ENCODE results near the gene ATF3. TPM values are rescaled to one million over a fixed set of nuclear protein-coding genes. Genes with fewer than 3 reads are reported as not detected.

The ATF3 gene
- total RNA-seq, 2 experiments from 2014 or later = 21.6 to 21.8 TPM

- POLR2A ChIA-PET = no interaction called here
- no peak overlapping the region for H3K4me3 Mint-ChIP-seq
- H3K4me1 Mint-ChIP-seq = peaks cover 28% of the 10 kb centered on the region
- peaks cover 24% of the 10 kb centered on the region for H3K27me3 Mint-ChIP-seq
- CTCF ChIA-PET = interaction anchor here (0.6 to 1.3 kb wide), 2 partner anchors 24 to 25 kb away, joined by 3 to 8 read pairs; no protein-coding TSS in a partner anchor
- DNase-seq = no peak
- H3K9me3 Mint-ChIP-seq = no peaks in the 10 kb centered on the region
- H3K36me3 Mint-ChIP-seq (ENCODE audit: low read depth) = no peaks in the 10 kb centered on the region
- H3K27ac Mint-ChIP-seq = no peak overlapping the region
Measured at GRCh38 chr1:212640223-212640878, 31.8 kb downstream of the ATF3 start.

GRCh38 chr1:212641956-212642355, 33.4 kb downstream of the ATF3 start:
- POLR2A ChIA-PET = no interaction called here
- H3K27ac Mint-ChIP-seq = no peak overlapping the region
- H3K9me3 Mint-ChIP-seq = no peaks in the 10 kb centered on the region
- DNase-seq = no peak
- CTCF ChIA-PET = interaction anchor here (0.9 to 1.6 kb wide), 4 partner anchors 12 to 165 kb away, joined by 5 to 8 read pairs (median 7); no protein-coding TSS in a partner anchor
- peaks cover 12% of the 10 kb centered on the region for H3K4me1 Mint-ChIP-seq
- peaks cover 26% of the 10 kb centered on the region for H3K27me3 Mint-ChIP-seq
- no peaks in the 10 kb centered on the region for H3K36me3 Mint-ChIP-seq (ENCODE audit: low read depth)
- no peak overlapping the region for H3K4me3 Mint-ChIP-seq

GRCh38 chr1:212643877-212644276, 35.3 kb downstream of the ATF3 start:
- no peak for DNase-seq
- H3K27ac Mint-ChIP-seq = no peak overlapping the region
- POLR2A ChIA-PET = interaction anchor here (0.9 to 1.4 kb wide), 3 partner anchors 11 to 47 kb away, joined by 3 read pairs; partner anchors contain the start of gene ATF3
- H3K4me3 Mint-ChIP-seq = no peak overlapping the region
- CTCF ChIA-PET = interaction anchor here (0.6 to 1.6 kb wide), 2 partner anchors 14 to 51 kb away, joined by 4 to 8 read pairs; no protein-coding TSS in a partner anchor
- peaks cover 21% of the 10 kb centered on the region for H3K27me3 Mint-ChIP-seq
- H3K4me1 Mint-ChIP-seq = no peaks in the 10 kb centered on the region
- H3K36me3 Mint-ChIP-seq (ENCODE audit: low read depth) = no peaks in the 10 kb centered on the region
- H3K9me3 Mint-ChIP-seq = no peaks in the 10 kb centered on the region

- Mint-ChIP-seq H3K36me3 (ENCODE audit: low read depth) (no peaks in the 10 kb centered on the region), H3K27me3 (peaks cover 14% of the 10 kb centered on the region), H3K9me3 (no peaks in the 10 kb centered on the region), H3K4me3 (no peak overlapping the region), H3K4me1 (no peaks in the 10 kb centered on the region), H3K27ac (no peak overlapping the region)
- DNase-seq = no peak
- POLR2A ChIA-PET = interaction anchor here (1.4 kb wide), 1 partner anchor 37 kb away, joined by 3 read pairs; the partner anchor contains the start of gene ATF3
- CTCF ChIA-PET = no interaction called here
Measured at GRCh38 chr1:212644866-212645545, 36.4 kb downstream of the ATF3 start.

GRCh38 chr1:212645546-212646543, 37.3 kb downstream of the ATF3 start:
- Mint-ChIP-seq H3K4me1 (no peaks in the 10 kb centered on the region), H3K9me3 (no peaks in the 10 kb centered on the region), H3K27me3 (peaks cover 6% of the 10 kb centered on the region), H3K36me3 (ENCODE audit: low read depth) (no peaks in the 10 kb centered on the region), H3K4me3 (no peak overlapping the region), H3K27ac (no peak overlapping the region)
- no peak for DNase-seq
- ChIA-PET POLR2A (no interaction called here), CTCF (no interaction called here)

GRCh38 chr1:212646588-212646987, 38.0 kb downstream of the ATF3 start:
- ChIA-PET CTCF (no interaction called here), POLR2A (no interaction called here)
- no peak for DNase-seq
- Mint-ChIP-seq H3K4me1 (no peaks in the 10 kb centered on the region), H3K9me3 (no peaks in the 10 kb centered on the region), H3K36me3 (ENCODE audit: low read depth) (no peaks in the 10 kb centered on the region), H3K4me3 (no peak overlapping the region), H3K27me3 (peaks cover 4% of the 10 kb centered on the region), H3K27ac (no peak overlapping the region)

- no peak for DNase-seq
- Mint-ChIP-seq H3K4me3 (no peak overlapping the region), H3K36me3 (ENCODE audit: low read depth) (no peaks in the 10 kb centered on the region), H3K27ac (no peak overlapping the region), H3K9me3 (no peaks in the 10 kb centered on the region), H3K27me3 (peaks cover 4% of the 10 kb centered on the region), H3K4me1 (no peaks in the 10 kb centered on the region)
- CTCF ChIA-PET = no interaction called here
- POLR2A ChIA-PET = no interaction called here
Measured at GRCh38 chr1:212647004-212647403, 38.4 kb downstream of the ATF3 start.

GRCh38 chr1:212648431-212648830, 39.9 kb downstream of the ATF3 start:
- H3K4me3 Mint-ChIP-seq = no peak overlapping the region
- no peak for DNase-seq
- no peaks in the 10 kb centered on the region for H3K9me3 Mint-ChIP-seq
- ChIA-PET POLR2A (interaction anchor here (1.7 kb wide), 1 partner anchor 40 kb away, joined by 3 read pairs; the partner anchor contains the start of gene ATF3), CTCF (interaction anchor here (1.1 kb wide), 1 partner anchor 17 kb away, joined by 4 read pairs; no protein-coding TSS in a partner anchor)
- H3K4me1 Mint-ChIP-seq = no peaks in the 10 kb centered on the region
- no peak overlapping the region for H3K27ac Mint-ChIP-seq
- no peaks in the 10 kb centered on the region for H3K36me3 Mint-ChIP-seq (ENCODE audit: low read depth)
- H3K27me3 Mint-ChIP-seq = peaks cover 4% of the 10 kb centered on the region

- ChIA-PET CTCF (interaction anchor here (2.3 kb wide), 1 partner anchor 16 kb away, joined by 11 read pairs; no protein-coding TSS in a partner anchor), POLR2A (interaction anchor here (1.7 kb wide), 1 partner anchor 41 kb away, joined by 3 read pairs; the partner anchor contains the start of gene ATF3)
- H3K4me3 Mint-ChIP-seq = no peak overlapping the region
- H3K4me1 Mint-ChIP-seq = no peaks in the 10 kb centered on the region
- no peak for DNase-seq
- no peak overlapping the region for H3K27ac Mint-ChIP-seq
- H3K36me3 Mint-ChIP-seq (ENCODE audit: low read depth) = no peaks in the 10 kb centered on the region
- no peaks in the 10 kb centered on the region for H3K9me3 Mint-ChIP-seq
- peaks cover 4% of the 10 kb centered on the region for H3K27me3 Mint-ChIP-seq
Measured at GRCh38 chr1:212649020-212649419, 40.5 kb downstream of the ATF3 start.

- POLR2A ChIA-PET = no interaction called here
Measured at GRCh38 chr1:212650228-212650627, 41.7 kb downstream of the ATF3 start.

GRCh38 chr1:212651521-212651920, 43.0 kb downstream of the ATF3 start:
- ChIA-PET CTCF (no interaction called here), POLR2A (no interaction called here)
- no peak overlapping the region for H3K4me3 Mint-ChIP-seq
- no peaks in the 10 kb centered on the region for H3K9me3 Mint-ChIP-seq
- peaks cover under 1% of the 10 kb centered on the region for H3K4me1 Mint-ChIP-seq
- H3K27me3 Mint-ChIP-seq = peaks cover 6% of the 10 kb centered on the region
- no peak overlapping the region for H3K27ac Mint-ChIP-seq
- no peaks in the 10 kb centered on the region for H3K36me3 Mint-ChIP-seq (ENCODE audit: low read depth)
- DNase-seq = no peak

More at GRCh38 chr1:212650228-212650627, 41.7 kb downstream of the ATF3 start:
- Mint-ChIP-seq H3K4me3 (no peak overlapping the region), H3K27me3 (peaks cover 7% of the 10 kb centered on the region), H3K9me3 (no peaks in the 10 kb centered on the region), H3K36me3 (ENCODE audit: low read depth) (no peaks in the 10 kb centered on the region), H3K27ac (no peak overlapping the region), H3K4me1 (no peaks in the 10 kb centered on the region)
- DNase-seq = no peak
- CTCF ChIA-PET = interaction anchor here (0.8 to 2.3 kb wide), 3 partner anchors 14 to 579 kb away, joined by 3 to 11 read pairs (median 7); no protein-coding TSS in a partner anchor

- Mint-ChIP-seq H3K27me3 (peaks cover 6% of the 10 kb centered on the region), H3K4me3 (no peak overlapping the region), H3K27ac (no peak overlapping the region), H3K36me3 (ENCODE audit: low read depth) (no peaks in the 10 kb centered on the region), H3K4me1 (peaks cover 4% of the 10 kb centered on the region), H3K9me3 (no peaks in the 10 kb centered on the region)
- POLR2A ChIA-PET = no interaction called here
- CTCF ChIA-PET = no interaction called here
- no peak for DNase-seq
Measured at GRCh38 chr1:212651977-212652376, 43.4 kb downstream of the ATF3 start.

Data from activated CD4-positive, alpha-beta memory T cell treated with anti-CD3 and anti-CD28 coated beads, Interleukin-2, amount 10 ng/mL, durations not matched to agents 7 days and 5 days (primary cell).